PFSK-1 (cell line): ENCODE data around the gene ALPI.

Experiments used
- FOXP2 ChIP-seq: optimal IDR thresholded peaks from 2 replicates; pipeline ENCODE3; 2011; ENCODE audit warnings: borderline replicate concordance, control low read depth, inconsistent platforms; ENCODE audit not compliant: insufficient read depth; ENCODE audit errors: extremely low read length, extremely low read depth
- POLR2AphosphoS5 ChIP-seq: IDR thresholded peaks from 2 replicates; pipeline ENCODE4 v1.6.1; 2012; ENCODE audit warnings: low read depth, mild to moderate bottlenecking, control low read depth, low read length, moderate library complexity
- REST ChIP-seq, 2 experiments: IDR thresholded peaks; 2 replicates each; pipeline versions ENCODE4 v1.6.1 to v1.8.0; 2011 to 2012; ENCODE audit warnings: low read depth in 2 of 2, low read length in 2 of 2, control low read depth in 1 of 2, inconsistent platforms in 1 of 2, mild to moderate bottlenecking in 1 of 2, moderate library complexity in 1 of 2; ENCODE audit not compliant: insufficient read depth in 1 of 2
- SIN3A ChIP-seq: IDR thresholded peaks from 2 replicates; pipeline ENCODE4 v1.6.1; 2012; ENCODE audit warnings: mild to moderate bottlenecking, low read length, moderate library complexity, borderline replicate concordance; ENCODE audit not compliant: insufficient read depth
- TAF1 ChIP-seq: IDR thresholded peaks from 2 replicates; pipeline ENCODE4 v1.6.1; 2012; ENCODE audit warnings: low read length, control low read depth, borderline replicate concordance; ENCODE audit not compliant: insufficient read depth

Gene ALPI

GRCh38 chr2:232434563-232435374, 21.2 kb upstream of the ALPI start:
- TF ChIP-seq TAF1, result no peak
- no peak for TF ChIP-seq SIN3A
- no peak for TF ChIP-seq POLR2AphosphoS5
- no peak for TF ChIP-seq FOXP2
- no peak for TF ChIP-seq REST (IDR thresholded peaks at IDR 0.05; ENCODE audit: insufficient read depth in 1 of 2, low read depth in 2 of 2, low read length in 2 of 2)

GRCh38 chr2:232435375-232435648, 20.6 kb upstream of the ALPI start:
- no peak for TF ChIP-seq REST (IDR thresholded peaks at IDR 0.05; ENCODE audit: insufficient read depth in 1 of 2, low read depth in 2 of 2, low read length in 2 of 2)
- no peak for TF ChIP-seq FOXP2
- TF ChIP-seq TAF1, result no peak

- no peak for TF ChIP-seq POLR2AphosphoS5
- TF ChIP-seq FOXP2, result no peak
- no peak for TF ChIP-seq REST (IDR thresholded peaks at IDR 0.05; ENCODE audit: insufficient read depth in 1 of 2, low read depth in 2 of 2, low read length in 2 of 2)
- TF ChIP-seq TAF1, result no peak
- TF ChIP-seq SIN3A, result no peak
Observed at GRCh38 chr2:232435805-232436204, 20.1 kb upstream of the ALPI start.

- TF ChIP-seq REST (IDR thresholded peaks at IDR 0.05; ENCODE audit: insufficient read depth in 1 of 2, low read depth in 2 of 2, low read length in 2 of 2) (no peak), FOXP2 (no peak), POLR2AphosphoS5 (no peak), SIN3A (no peak), TAF1 (no peak)
Observed at GRCh38 chr2:232436381-232437194, 19.4 kb upstream of the ALPI start.

- no peak for TF ChIP-seq REST (IDR thresholded peaks at IDR 0.05; ENCODE audit: insufficient read depth in 1 of 2, low read depth in 2 of 2, low read length in 2 of 2)
- TF ChIP-seq SIN3A, result no peak
- TF ChIP-seq POLR2AphosphoS5, result no peak
Observed at GRCh38 chr2:232437195-232437571, 18.8 kb upstream of the ALPI start.
